ENCODE data around the gene MAMDC4. TPM values are rescaled to one million over a fixed set of nuclear protein-coding genes. Genes with fewer than 3 reads are reported as not detected.
"Not testable (repeated sequence)": the region's sequence is repeated elsewhere in the genome, so short reads cannot be mapped to it uniquely, and the experiment has no call there.

The MAMDC4 gene
- total RNA-seq, 1 experiment from 2014 or later: 6.3 TPM

GRCh38 chr9:136867917-136868316 is 15.8 kb downstream of the MAMDC4 start:
- TF ChIP-seq, protein P1, sequence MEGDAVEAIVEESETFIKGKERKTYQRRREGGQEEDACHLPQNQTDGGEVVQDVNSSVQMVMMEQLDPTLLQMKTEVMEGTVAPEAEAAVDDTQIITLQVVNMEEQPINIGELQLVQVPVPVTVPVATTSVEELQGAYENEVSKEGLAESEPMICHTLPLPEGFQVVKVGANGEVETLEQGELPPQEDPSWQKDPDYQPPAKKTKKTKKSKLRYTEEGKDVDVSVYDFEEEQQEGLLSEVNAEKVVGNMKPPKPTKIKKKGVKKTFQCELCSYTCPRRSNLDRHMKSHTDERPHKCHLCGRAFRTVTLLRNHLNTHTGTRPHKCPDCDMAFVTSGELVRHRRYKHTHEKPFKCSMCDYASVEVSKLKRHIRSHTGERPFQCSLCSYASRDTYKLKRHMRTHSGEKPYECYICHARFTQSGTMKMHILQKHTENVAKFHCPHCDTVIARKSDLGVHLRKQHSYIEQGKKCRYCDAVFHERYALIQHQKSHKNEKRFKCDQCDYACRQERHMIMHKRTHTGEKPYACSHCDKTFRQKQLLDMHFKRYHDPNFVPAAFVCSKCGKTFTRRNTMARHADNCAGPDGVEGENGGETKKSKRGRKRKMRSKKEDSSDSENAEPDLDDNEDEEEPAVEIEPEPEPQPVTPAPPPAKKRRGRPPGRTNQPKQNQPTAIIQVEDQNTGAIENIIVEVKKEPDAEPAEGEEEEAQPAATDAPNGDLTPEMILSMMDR (IDR thresholded peaks at IDR 0.05): no peak
- TF ChIP-seq SIN3A (IDR thresholded peaks at IDR 0.05; ENCODE audit: borderline replicate concordance, insufficient read depth, low read depth, low read length): no peak
- TF ChIP-seq, protein P2, sequence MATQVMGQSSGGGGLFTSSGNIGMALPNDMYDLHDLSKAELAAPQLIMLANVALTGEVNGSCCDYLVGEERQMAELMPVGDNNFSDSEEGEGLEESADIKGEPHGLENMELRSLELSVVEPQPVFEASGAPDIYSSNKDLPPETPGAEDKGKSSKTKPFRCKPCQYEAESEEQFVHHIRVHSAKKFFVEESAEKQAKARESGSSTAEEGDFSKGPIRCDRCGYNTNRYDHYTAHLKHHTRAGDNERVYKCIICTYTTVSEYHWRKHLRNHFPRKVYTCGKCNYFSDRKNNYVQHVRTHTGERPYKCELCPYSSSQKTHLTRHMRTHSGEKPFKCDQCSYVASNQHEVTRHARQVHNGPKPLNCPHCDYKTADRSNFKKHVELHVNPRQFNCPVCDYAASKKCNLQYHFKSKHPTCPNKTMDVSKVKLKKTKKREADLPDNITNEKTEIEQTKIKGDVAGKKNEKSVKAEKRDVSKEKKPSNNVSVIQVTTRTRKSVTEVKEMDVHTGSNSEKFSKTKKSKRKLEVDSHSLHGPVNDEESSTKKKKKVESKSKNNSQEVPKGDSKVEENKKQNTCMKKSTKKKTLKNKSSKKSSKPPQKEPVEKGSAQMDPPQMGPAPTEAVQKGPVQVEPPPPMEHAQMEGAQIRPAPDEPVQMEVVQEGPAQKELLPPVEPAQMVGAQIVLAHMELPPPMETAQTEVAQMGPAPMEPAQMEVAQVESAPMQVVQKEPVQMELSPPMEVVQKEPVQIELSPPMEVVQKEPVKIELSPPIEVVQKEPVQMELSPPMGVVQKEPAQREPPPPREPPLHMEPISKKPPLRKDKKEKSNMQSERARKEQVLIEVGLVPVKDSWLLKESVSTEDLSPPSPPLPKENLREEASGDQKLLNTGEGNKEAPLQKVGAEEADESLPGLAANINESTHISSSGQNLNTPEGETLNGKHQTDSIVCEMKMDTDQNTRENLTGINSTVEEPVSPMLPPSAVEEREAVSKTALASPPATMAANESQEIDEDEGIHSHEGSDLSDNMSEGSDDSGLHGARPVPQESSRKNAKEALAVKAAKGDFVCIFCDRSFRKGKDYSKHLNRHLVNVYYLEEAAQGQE (IDR thresholded peaks at IDR 0.05; ENCODE audit: insufficient read depth in 1 of 2, low read depth in 2 of 2, low read length in 1 of 2): no peak
- no peak for TF ChIP-seq POLR2AphosphoS5 (IDR thresholded peaks at IDR 0.05; ENCODE audit: low read depth, low read length)
- TF ChIP-seq TCF7L2 (IDR thresholded peaks at IDR 0.05; ENCODE audit: low read depth, low read length): no peak
- ChIA-PET POLR2A (no interaction called here), CTCF (no interaction called here)
- intact Hi-C loops (cut with micrococcal nuclease; ENCODE audit: unreplicated experiment) (no loop called here), in situ Hi-C loops (cut with HindIII; ENCODE audit: low pct_unique_long_range_greater_than_20kb, low sequenced_read_pairs) (no loop called here)
- no peak for ATAC-seq
- Histone ChIP-seq H3K4me1 (ENCODE audit: control insufficient read depth, insufficient read depth, low read length) (peaks cover 3% of the 10 kb centered on the region; the same call in 1 of the 2 replicates), H3K27ac (ENCODE audit: low read length) (no peak overlapping the region), H3K27me3 (ENCODE audit: control insufficient read depth, insufficient read depth, low read length) (no peaks in the 10 kb centered on the region), H3K36me3 (ENCODE audit: control insufficient read depth, insufficient read depth, low read length) (no peaks in the 10 kb centered on the region; the same call in 1 of the 2 replicates), H3K9me3 (ENCODE audit: control insufficient read depth, insufficient read depth, low read depth, low read length) (peaks cover 6% of the 10 kb centered on the region; the same call in 1 of the 2 replicates), H3K4me3 (ENCODE audit: low read depth in 2 of 2, low read length in 2 of 2) (no peak overlapping the region)
- BruUV-seq (replicated peaks): no TSS peak
- no peak for DNase-seq (ENCODE audit: low read depth, low spot score)

- intact Hi-C loops (cut with micrococcal nuclease; ENCODE audit: unreplicated experiment): no loop called here
- no peaks in the 10 kb centered on the region for H3K27me3 ChIP-seq (ENCODE audit: control insufficient read depth, insufficient read depth, low read length)
- POLR2A ChIA-PET: no interaction called here
- ATAC-seq: no peak
- peaks cover 6% of the 10 kb centered on the region; the same call in 1 of the 2 replicates for H3K9me3 ChIP-seq (ENCODE audit: control insufficient read depth, insufficient read depth, low read depth, low read length)
- in situ Hi-C loops (cut with HindIII; ENCODE audit: low pct_unique_long_range_greater_than_20kb, low sequenced_read_pairs): no loop called here
- H3K27ac ChIP-seq (ENCODE audit: low read length): no peak overlapping the region
- CTCF ChIA-PET: interaction anchor here (0.6 kb wide), 1 partner anchor 358 kb away, joined by 6 read pairs; no protein-coding TSS in a partner anchor
- peaks cover 3% of the 10 kb centered on the region; the same call in 1 of the 2 replicates for H3K4me1 ChIP-seq (ENCODE audit: control insufficient read depth, insufficient read depth, low read length)
- no peak for DNase-seq (ENCODE audit: low read depth, low spot score)
- no peak overlapping the region for H3K4me3 ChIP-seq (ENCODE audit: low read depth in 2 of 2, low read length in 2 of 2)
- no TSS peak for BruUV-seq (replicated peaks)
- H3K36me3 ChIP-seq (ENCODE audit: control insufficient read depth, insufficient read depth, low read length): no peaks in the 10 kb centered on the region; the same call in 1 of the 2 replicates
- TF ChIP-seq, protein P1 (IDR thresholded peaks at IDR 0.05): no peak
- TF ChIP-seq SIN3A (IDR thresholded peaks at IDR 0.05; ENCODE audit: borderline replicate concordance, insufficient read depth, low read depth, low read length) (no peak), TCF7L2 (IDR thresholded peaks at IDR 0.05; ENCODE audit: low read depth, low read length) (no peak), POLR2AphosphoS5 (IDR thresholded peaks at IDR 0.05; ENCODE audit: low read depth, low read length) (no peak)
- TF ChIP-seq, protein P2 (IDR thresholded peaks at IDR 0.05; ENCODE audit: insufficient read depth in 1 of 2, low read depth in 2 of 2, low read length in 1 of 2): no peak
Observed at GRCh38 chr9:136868644-136869043, 16.5 kb downstream of the MAMDC4 start.

DNA sequence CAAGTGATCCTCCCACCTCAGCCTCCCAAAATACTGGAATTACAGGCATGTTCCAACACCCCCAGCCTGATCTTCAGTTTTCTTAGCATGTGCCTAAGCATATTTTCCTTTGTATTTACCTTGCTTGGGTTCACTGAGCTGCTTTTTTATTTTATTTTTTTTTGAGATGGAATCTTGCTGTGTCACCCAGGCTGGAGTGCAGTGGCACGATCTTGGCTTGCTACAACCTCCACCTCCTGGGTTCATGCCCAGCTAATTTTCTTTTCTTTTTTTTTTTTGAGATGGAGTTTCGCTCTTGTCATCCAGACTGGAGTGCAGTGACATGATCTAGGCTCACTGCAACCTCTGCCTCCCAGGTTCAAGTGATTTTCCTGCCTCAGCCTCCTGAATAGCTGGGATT is 17.5 kb downstream of the MAMDC4 start:
- BruUV-seq (replicated peaks); H3K9me3 ChIP-seq (ENCODE audit: control insufficient read depth, insufficient read depth, low read depth, low read length); DNase-seq (ENCODE audit: low read depth, low spot score); H3K4me3 ChIP-seq (ENCODE audit: low read depth in 2 of 2, low read length in 2 of 2); H3K27ac ChIP-seq (ENCODE audit: low read length); CTCF ChIA-PET; in situ Hi-C loops (cut with HindIII; ENCODE audit: low pct_unique_long_range_greater_than_20kb, low sequenced_read_pairs); intact Hi-C loops (cut with micrococcal nuclease; ENCODE audit: unreplicated experiment); H3K4me1 ChIP-seq (ENCODE audit: control insufficient read depth, insufficient read depth, low read length); ATAC-seq; POLR2A ChIA-PET; H3K27me3 ChIP-seq (ENCODE audit: control insufficient read depth, insufficient read depth, low read length); H3K36me3 ChIP-seq (ENCODE audit: control insufficient read depth, insufficient read depth, low read length): not testable (repeated sequence)
